ENCODE results near the gene NECTIN2.
"Not testable (repeated sequence)": the region's sequence is repeated elsewhere in the genome, so short reads cannot be mapped to it uniquely, and the experiment has no call there.

Gene NECTIN2

DNA sequence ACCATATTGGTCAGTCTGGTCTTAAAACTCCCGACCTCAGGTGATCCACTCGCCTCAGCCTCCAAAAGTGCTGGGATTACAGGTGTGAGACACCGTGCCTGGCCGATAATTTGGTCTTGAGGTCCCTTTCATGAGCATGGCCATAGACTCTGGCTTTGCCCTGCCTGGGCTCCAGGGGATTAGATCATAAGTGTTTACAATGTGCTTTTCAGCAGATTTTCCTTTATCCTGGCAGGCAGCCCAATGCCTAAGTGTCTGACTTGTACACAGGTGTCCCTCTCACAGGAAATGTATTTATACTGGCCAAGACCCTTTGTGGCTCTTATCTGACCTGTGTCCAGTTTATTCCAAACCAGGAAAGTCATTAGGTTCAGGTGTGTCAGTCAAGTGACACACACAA, 21.3 kb upstream of the NECTIN2 start:
- no peak overlapping the region for H3K4me3 ChIP-seq (ENCODE audit: low read depth, low read length)
- no peak for DNase-seq (ENCODE audit: low read depth)
- TF ChIP-seq CTCF (IDR thresholded peaks at IDR 0.05; ENCODE audit: insufficient read depth, low read depth, low read length, missing control alignments) = no peak

GRCh38 chr19:44832875-44833274, 13.2 kb upstream of the NECTIN2 start:
- H3K4me3 ChIP-seq (ENCODE audit: low read depth, low read length); DNase-seq (ENCODE audit: low read depth): not testable (repeated sequence)

- H3K4me3 ChIP-seq (ENCODE audit: low read depth, low read length); DNase-seq (ENCODE audit: low read depth): not testable (repeated sequence)
These were observed 11.7 kb upstream of the NECTIN2 start for GRCh38 chr19:44834399-44834798.

DNA sequence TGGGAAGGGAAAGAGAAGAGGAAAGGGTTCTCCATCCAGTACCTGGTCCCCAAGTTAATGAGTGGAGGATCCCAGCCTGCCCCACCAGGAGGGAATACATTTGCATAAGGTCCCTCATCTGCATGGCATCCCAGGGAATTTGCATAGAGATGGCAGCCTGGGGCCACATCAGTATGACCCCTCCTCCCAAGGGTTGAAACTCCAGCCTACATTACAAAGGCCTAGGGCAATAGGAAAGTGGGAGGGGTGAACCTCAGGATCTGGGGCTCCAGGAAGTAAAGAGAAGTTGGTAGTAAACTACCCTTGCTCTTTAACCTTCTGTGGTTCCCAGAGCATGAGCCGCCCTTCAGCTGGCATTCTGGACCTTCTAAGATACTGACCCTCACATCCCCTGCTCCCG, 6.8 kb upstream of the NECTIN2 start:
- DNase-seq (ENCODE audit: low read depth) = no peak
- H3K4me3 ChIP-seq (ENCODE audit: low read depth, low read length) = no peak overlapping the region
- no peak for TF ChIP-seq CTCF (IDR thresholded peaks at IDR 0.05; ENCODE audit: insufficient read depth, low read depth, low read length, missing control alignments)

- no peak for TF ChIP-seq CTCF (IDR thresholded peaks at IDR 0.05; ENCODE audit: insufficient read depth, low read depth, low read length, missing control alignments)
- no peak overlapping the region for H3K4me3 ChIP-seq (ENCODE audit: low read depth, low read length)
- no peak for DNase-seq (ENCODE audit: low read depth)
These were observed 5.3 kb upstream of the NECTIN2 start for GRCh38 chr19:44840811-44841210.

DNA sequence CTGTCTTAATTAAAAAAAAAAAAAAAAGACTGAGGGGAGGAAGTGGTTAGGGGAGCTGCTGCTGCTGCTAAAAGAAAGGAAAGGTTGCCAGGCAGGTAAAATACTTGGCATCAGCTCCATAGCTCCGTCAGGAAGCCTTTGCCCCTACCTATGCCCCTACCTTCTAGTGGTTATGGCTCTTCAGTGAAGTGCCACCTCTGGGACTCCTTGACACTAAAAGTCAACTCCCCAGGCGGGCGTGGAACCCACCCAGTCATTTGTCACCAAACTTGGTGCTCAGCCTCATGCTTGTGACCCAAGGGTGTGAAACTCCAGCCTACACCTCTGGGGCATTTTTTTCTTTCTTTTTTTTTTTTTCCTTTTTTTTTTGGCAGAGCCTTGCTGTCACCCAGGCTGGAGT, 4.9 kb upstream of the NECTIN2 start:
- no peak overlapping the region for H3K4me3 ChIP-seq (ENCODE audit: low read depth, low read length)
- DNase-seq (ENCODE audit: low read depth) = no peak
- TF ChIP-seq CTCF (IDR thresholded peaks at IDR 0.05; ENCODE audit: insufficient read depth, low read depth, low read length, missing control alignments) = no peak

- no peak overlapping the region; the same call in 1 of the 2 replicates for H3K4me3 ChIP-seq (ENCODE audit: low read depth, low read length)
- DNase-seq (ENCODE audit: low read depth) = no peak
- TF ChIP-seq CTCF (IDR thresholded peaks at IDR 0.05; ENCODE audit: insufficient read depth, low read depth, low read length, missing control alignments) = no peak
These were observed 848 bp upstream of the NECTIN2 start for GRCh38 chr19:44845286-44845611.

- no peak for DNase-seq (ENCODE audit: low read depth)
- TF ChIP-seq CTCF (IDR thresholded peaks at IDR 0.05; ENCODE audit: insufficient read depth, low read depth, low read length, missing control alignments) = no peak
- H3K4me3 ChIP-seq (ENCODE audit: low read depth, low read length) = peak overlapping the region; percentile 48
These were observed 502 bp downstream of the NECTIN2 start for GRCh38 chr19:44846455-44847143.
